ENCODE results near the gene DZIP3.

GRCh38 chr3:108566599-108566998 lies 22.9 kb upstream of the DZIP3 start:
- TF ChIP-seq, protein P1, sequence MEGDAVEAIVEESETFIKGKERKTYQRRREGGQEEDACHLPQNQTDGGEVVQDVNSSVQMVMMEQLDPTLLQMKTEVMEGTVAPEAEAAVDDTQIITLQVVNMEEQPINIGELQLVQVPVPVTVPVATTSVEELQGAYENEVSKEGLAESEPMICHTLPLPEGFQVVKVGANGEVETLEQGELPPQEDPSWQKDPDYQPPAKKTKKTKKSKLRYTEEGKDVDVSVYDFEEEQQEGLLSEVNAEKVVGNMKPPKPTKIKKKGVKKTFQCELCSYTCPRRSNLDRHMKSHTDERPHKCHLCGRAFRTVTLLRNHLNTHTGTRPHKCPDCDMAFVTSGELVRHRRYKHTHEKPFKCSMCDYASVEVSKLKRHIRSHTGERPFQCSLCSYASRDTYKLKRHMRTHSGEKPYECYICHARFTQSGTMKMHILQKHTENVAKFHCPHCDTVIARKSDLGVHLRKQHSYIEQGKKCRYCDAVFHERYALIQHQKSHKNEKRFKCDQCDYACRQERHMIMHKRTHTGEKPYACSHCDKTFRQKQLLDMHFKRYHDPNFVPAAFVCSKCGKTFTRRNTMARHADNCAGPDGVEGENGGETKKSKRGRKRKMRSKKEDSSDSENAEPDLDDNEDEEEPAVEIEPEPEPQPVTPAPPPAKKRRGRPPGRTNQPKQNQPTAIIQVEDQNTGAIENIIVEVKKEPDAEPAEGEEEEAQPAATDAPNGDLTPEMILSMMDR (optimal IDR thresholded peaks at IDR 0.05 in 1 of 3, IDR thresholded peaks at IDR 0.05 in 1 of 3, conservative IDR thresholded peaks at IDR 0.05 in 1 of 3; ENCODE audit: extremely low read depth in 1 of 3, insufficient read depth in 2 of 3, low read length in 3 of 3), result no peak
- no peak for TF ChIP-seq EZH2 (IDR thresholded peaks at IDR 0.05; ENCODE audit: low read length)

All from keratinocyte (primary cell).